Prostate gland (tissue), 2 donors: ENCODE results near the gene GEN1. TPM values are rescaled to one million over a fixed set of nuclear protein-coding genes. Genes with fewer than 3 reads are reported as not detected.

Experiments used
- DNase-seq: peaks from one replicate; pipeline ENCODE4 v3.0.0-alpha.2; 2019; ENCODE audit warnings: low spot score
- H3K27ac ChIP-seq, 2 donors: fragments of 200-600 bp; sonication (generic); 2 replicates each; pipeline ENCODE4 v1.5.1; 2017 to 2019
- H3K27me3 ChIP-seq: fragments of 200-600 bp; sonication (generic); replicated peaks from 2 replicates; pipeline ENCODE4 v1.5.1; 2019; ENCODE audit not compliant: insufficient read depth
- H3K36me3 ChIP-seq, 2 donors: fragments of 200-600 bp; sonication (generic); 1 replicate in 1 of 2; 2 replicates in 1 of 2; pipeline versions ENCODE4 v1.5.1 to v1.8.1; 2017 to 2019
- H3K4me1 ChIP-seq: fragments of 200-600 bp; sonication (generic); replicated peaks from 2 replicates; pipeline ENCODE4 v1.5.1; 2019
- H3K4me3 ChIP-seq, 2 donors: fragments of 200-600 bp; sonication (generic); 2 replicates each; pipeline ENCODE4 v1.5.1; 2017 to 2019
- H3K9me3 ChIP-seq: fragments of 200-600 bp; sonication (generic); 2 replicates; pipeline ENCODE4 v1.5.1; 2017
- POLR2A ChIP-seq: fragments of 450-650 bp; IDR thresholded peaks from one replicate; pipeline ENCODE4 v1.6.1; 2016; ENCODE audit warnings: antibody characterized with exemption, mild to moderate bottlenecking
- POLR2AphosphoS5 ChIP-seq: sonication (generic); formaldehyde crosslinking; IDR thresholded peaks from one replicate; pipeline ENCODE4 v1.6.1; 2017; ENCODE audit warnings: antibody characterized with exemption
- WGBS: methylation state at CpG from one replicate; pipeline ENCODE4 v1.1.5; 2018; 5-methylcytosine and 5-hydroxymethylcytosine counted together
- intact Hi-C: fragments of 100-400 bp; cut with DNase I; formaldehyde crosslinking; loops from one replicate; pipeline ENCODE4 v1.14.2; 2022
- total RNA-seq, 2 donors: library from RNA; depleted of rRNA; stranded (reverse); fragments of >200 nt; gene quantifications; one replicate each; pipeline ENCODE4 v1.1.0, GENCODE V29; 2016
- TF ChIP-seq, protein P1 (sequence below), 4 experiments: fragments of 200-600 bp in 2 of 4; fragments of 450-650 bp in 2 of 4; sonication (generic) in 2 of 4; IDR thresholded peaks; 1 replicate in 3 of 4; 2 replicates in 1 of 4; pipeline ENCODE4 v1.5.1; 2016 to 2019; ENCODE audit warnings: antibody characterized with exemption in 4 of 4, mild to moderate bottlenecking in 2 of 4, moderate library complexity in 2 of 4

The GEN1 gene
- total RNA-seq, 2 donors from 2014 or later: 5.0 to 15.3 TPM

DNA sequence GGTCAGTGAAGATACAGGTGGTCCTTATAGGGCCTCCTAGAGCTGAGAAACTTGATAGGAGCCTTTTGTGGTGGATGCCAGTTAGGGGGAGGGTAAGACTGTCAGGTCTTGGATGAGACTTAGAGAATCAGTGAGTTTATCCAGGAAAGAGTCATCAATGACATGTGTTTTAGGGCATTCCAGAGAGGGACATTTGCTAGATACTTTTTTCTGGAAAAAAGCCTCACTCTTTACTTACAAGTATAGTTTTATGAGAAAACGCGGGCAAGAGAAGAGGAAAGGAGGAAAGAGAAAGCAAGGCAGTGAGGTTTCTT, 37.8 kb downstream of the GEN1 start:
- TF ChIP-seq, protein P1, sequence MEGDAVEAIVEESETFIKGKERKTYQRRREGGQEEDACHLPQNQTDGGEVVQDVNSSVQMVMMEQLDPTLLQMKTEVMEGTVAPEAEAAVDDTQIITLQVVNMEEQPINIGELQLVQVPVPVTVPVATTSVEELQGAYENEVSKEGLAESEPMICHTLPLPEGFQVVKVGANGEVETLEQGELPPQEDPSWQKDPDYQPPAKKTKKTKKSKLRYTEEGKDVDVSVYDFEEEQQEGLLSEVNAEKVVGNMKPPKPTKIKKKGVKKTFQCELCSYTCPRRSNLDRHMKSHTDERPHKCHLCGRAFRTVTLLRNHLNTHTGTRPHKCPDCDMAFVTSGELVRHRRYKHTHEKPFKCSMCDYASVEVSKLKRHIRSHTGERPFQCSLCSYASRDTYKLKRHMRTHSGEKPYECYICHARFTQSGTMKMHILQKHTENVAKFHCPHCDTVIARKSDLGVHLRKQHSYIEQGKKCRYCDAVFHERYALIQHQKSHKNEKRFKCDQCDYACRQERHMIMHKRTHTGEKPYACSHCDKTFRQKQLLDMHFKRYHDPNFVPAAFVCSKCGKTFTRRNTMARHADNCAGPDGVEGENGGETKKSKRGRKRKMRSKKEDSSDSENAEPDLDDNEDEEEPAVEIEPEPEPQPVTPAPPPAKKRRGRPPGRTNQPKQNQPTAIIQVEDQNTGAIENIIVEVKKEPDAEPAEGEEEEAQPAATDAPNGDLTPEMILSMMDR (IDR thresholded peaks at IDR 0.05): no peak
- TF ChIP-seq POLR2A (no peak), POLR2AphosphoS5 (no peak)
- 45% methylated on average over 2 of the region's 2 CpGs for WGBS
- intact Hi-C loops: no loop called here

DNA sequence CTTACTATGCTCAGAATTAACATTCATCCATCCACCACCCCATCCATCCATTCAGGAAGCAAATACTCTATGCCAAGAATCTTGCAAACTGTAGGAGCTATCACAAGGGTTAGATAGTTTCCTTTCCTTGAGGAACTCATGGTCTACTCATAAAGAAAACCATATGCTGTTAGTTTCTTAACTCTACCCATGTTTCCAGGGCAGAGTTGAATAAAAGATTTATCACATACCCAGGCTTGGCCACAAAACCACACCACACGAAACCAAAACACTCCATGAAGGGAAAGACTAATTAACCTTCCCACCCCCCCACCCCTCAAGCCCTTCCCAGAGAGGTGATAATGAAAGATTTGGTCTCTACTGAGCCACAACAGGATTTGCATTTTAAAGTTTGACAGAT, 38.6 kb downstream of the GEN1 start:
- H3K36me3 ChIP-seq: no peaks in the 10 kb centered on the region
- no peak overlapping the region for H3K4me3 ChIP-seq
- intact Hi-C loops: no loop called here
- no peaks in the 10 kb centered on the region for H3K9me3 ChIP-seq
- no peaks in the 10 kb centered on the region for H3K4me1 ChIP-seq
- TF ChIP-seq POLR2A: no peak
- TF ChIP-seq, protein P1 (IDR thresholded peaks at IDR 0.05): no peak
- no peak for TF ChIP-seq POLR2AphosphoS5
- WGBS: 68% methylated on average over 1 of the region's 1 CpG
- H3K27me3 ChIP-seq: no peaks in the 10 kb centered on the region
- DNase-seq: no peak
- no peak overlapping the region for H3K27ac ChIP-seq

More for the DNA sequence above, 37.8 kb downstream of the GEN1 start:
- Histone ChIP-seq H3K9me3 (no peaks in the 10 kb centered on the region), H3K4me3 (no peak overlapping the region), H3K36me3 (no peaks in the 10 kb centered on the region), H3K27me3 (no peaks in the 10 kb centered on the region), H3K27ac (no peak overlapping the region), H3K4me1 (no peaks in the 10 kb centered on the region)
- no peak for DNase-seq

DNA sequence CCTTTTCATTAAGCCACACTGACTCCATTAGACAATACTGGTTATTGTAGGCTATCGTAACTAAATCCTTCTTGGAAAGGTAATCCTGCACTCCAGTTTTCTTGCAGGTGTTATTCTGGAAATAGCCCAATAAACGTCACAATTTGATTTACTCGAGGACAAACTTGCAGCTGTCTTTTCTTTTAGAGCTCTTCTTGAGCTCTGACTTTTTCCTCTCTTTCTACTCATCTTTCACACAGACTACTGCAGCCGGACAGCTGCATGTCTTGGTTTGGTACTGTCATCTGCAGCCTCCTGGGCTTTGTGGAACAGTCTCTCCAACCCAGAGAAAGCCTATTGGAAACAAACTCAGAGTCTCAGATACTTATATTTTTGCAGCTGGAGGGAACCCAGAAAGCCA, 39.4 kb downstream of the GEN1 start:
- Histone ChIP-seq H3K27me3 (no peaks in the 10 kb centered on the region), H3K36me3 (no peaks in the 10 kb centered on the region), H3K27ac (no peak overlapping the region), H3K4me3 (no peak overlapping the region), H3K4me1 (no peaks in the 10 kb centered on the region), H3K9me3 (no peaks in the 10 kb centered on the region)
- 38% methylated on average over 4 of the region's 4 CpGs for WGBS
- intact Hi-C loops: no loop called here
- TF ChIP-seq, protein P1 (IDR thresholded peaks at IDR 0.05): no peak
- TF ChIP-seq POLR2AphosphoS5: no peak
- TF ChIP-seq POLR2A: no peak
- DNase-seq: no peak

DNA sequence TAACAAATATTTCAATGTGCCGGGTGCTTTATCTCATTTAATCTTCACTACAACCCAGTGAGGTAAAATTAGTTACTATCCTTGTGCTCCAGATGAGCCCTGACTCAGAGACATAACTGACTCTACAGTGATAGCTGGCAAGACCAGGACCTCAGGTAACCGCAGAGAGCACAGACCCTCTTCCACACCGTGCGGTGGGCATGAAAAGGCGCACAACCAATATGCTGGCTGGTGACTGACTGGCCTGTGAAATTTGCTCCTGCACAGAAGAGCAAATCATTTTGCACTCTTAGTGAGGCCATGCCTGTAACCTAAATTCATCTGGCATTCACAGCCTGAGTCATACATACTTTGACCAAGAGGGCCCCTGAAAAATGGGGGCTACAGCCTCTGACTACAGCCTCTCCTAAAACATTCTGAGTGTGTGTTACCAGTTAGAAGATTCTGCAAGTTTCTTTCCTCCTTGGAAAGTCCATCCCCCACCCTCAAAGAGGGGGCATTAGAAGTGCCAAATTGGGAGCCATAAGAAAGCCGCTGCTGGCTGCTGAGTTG, 39.9 kb downstream of the GEN1 start:
- Histone ChIP-seq H3K9me3 (no peaks in the 10 kb centered on the region), H3K27ac (no peak overlapping the region), H3K4me3 (no peak overlapping the region), H3K36me3 (no peaks in the 10 kb centered on the region), H3K4me1 (no peaks in the 10 kb centered on the region), H3K27me3 (no peaks in the 10 kb centered on the region)
- no peak for TF ChIP-seq POLR2AphosphoS5
- TF ChIP-seq, protein P1 (IDR thresholded peaks at IDR 0.05): no peak
- no peak for TF ChIP-seq POLR2A
- DNase-seq: no peak
- intact Hi-C loops: no loop called here
- 81% methylated on average over 6 of the region's 6 CpGs for WGBS

DNA sequence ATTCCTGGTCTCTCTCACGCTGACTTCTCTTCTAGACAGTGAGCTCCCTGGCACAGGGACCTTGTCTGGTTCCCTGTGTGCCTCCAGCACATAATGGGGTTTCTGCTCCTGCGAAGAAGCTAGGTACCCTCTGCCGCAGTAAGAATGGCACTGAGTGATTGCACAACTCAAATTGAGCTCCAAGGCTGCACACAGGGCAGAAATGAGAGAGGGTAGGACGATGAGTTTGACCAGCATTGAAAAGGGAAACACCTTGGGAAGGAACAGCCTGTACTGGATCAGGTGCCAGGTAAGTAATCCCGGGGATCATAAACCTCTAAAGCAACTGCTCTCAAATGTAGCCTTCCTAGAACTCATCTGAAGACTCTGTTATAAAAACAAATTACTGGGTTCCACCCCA, 41.4 kb downstream of the GEN1 start:
- Histone ChIP-seq H3K4me3 (no peak overlapping the region), H3K36me3 (no peaks in the 10 kb centered on the region), H3K27me3 (no peaks in the 10 kb centered on the region), H3K4me1 (no peaks in the 10 kb centered on the region), H3K9me3 (no peaks in the 10 kb centered on the region), H3K27ac (peak overlapping the region; percentile 33 to 39)
- DNase-seq: peak; percentile 72
- WGBS: 45% methylated on average over 5 of the region's 5 CpGs
- TF ChIP-seq, protein P1 (IDR thresholded peaks at IDR 0.05): no peak
- peak; percentile 79 for TF ChIP-seq POLR2AphosphoS5
- intact Hi-C loops: no loop called here
